Mesenteric fat pad (tissue), 1 donor: ENCODE measurements around the gene UBC. TPM values are rescaled to one million over a fixed set of nuclear protein-coding genes. Genes with fewer than 3 reads are reported as not detected.
A peak's percentile ranks its signal among the peaks of the same experiment; 100 is the strongest.

ENCODE experiments used
- DNase-seq: peaks from one replicate; pipeline ENCODE4 v3.0.0-alpha.2; 2020; ENCODE audit warnings: low spot score
- long read RNA-seq: library from polyadenylated mRNA; unstranded; transcript quantifications from one replicate; pipeline ENCODE4 v2.0.0, GENCODE V29; 2020
- total RNA-seq: library from RNA; stranded (reverse); fragmentation: NEBNext Ultra II Directional; extraction: Animal tissue kit (Norgen Biotek cat#: 25700); gene quantifications from one replicate; pipeline ENCODE4 v1.2.1, GENCODE V29; 2021
- donor health status: DM: yes; HTN: yes; CAD: no.

UBC gene
- total RNA-seq = 1,241 TPM
- long read RNA-seq, transcript UBC-201 (2 exons, 2,688 nt) = major isoform, 1,393 of 1,783 reads
- long read RNA-seq, transcript UBC-204 (2 exons, 624 nt) = minor isoform, 7 of 1,783 reads
- long read RNA-seq, transcript UBC-205 (1 exons, 3,745 nt) = minor isoform, 355 of 1,783 reads
- long read RNA-seq, partial matches to known transcripts = 0 of 1,783 reads
- long read RNA-seq, other reads (novel, unspliced or antisense) = 25 of 1,783 reads

- DNase-seq = peak; percentile 98
Observed at GRCh38 chr12:124914392-124915238, at the start of gene UBC. TSS of gene UBC (minus strand) at chr12:124914650. CDS start at chr12:124913771, 879 bp downstream.

- DNase-seq = no peak
Observed at GRCh38 chr12:124963211-124963610, 48.8 kb upstream of the UBC start.

GRCh38 chr12:124961055-124961454 lies 46.6 kb upstream of the UBC start:
- DNase-seq = no peak

GRCh38 chr12:124956571-124956970 lies 42.1 kb upstream of the UBC start:
- DNase-seq = no peak

GRCh38 chr12:124954771-124955170 lies 40.3 kb upstream of the UBC start:
- no peak for DNase-seq

GRCh38 chr12:124953689-124954405 lies 39.4 kb upstream of the UBC start:
- DNase-seq = no peak

GRCh38 chr12:124952801-124953200 lies 38.4 kb upstream of the UBC start:
- no peak for DNase-seq

GRCh38 chr12:124952295-124952694 lies 37.8 kb upstream of the UBC start:
- DNase-seq = no peak

- DNase-seq = no peak
Observed at GRCh38 chr12:124949779-124950728, 35.6 kb upstream of the UBC start.

GRCh38 chr12:124949066-124949465 lies 34.6 kb upstream of the UBC start:
- DNase-seq = no peak

- no peak for DNase-seq
Observed at GRCh38 chr12:124947561-124948398, 33.3 kb upstream of the UBC start.

- no peak for DNase-seq
Observed at GRCh38 chr12:124947013-124947412, 32.6 kb upstream of the UBC start.

- no peak for DNase-seq
Observed at GRCh38 chr12:124946447-124946793, 32.0 kb upstream of the UBC start.

GRCh38 chr12:124941170-124941527 lies 26.7 kb upstream of the UBC start:
- DNase-seq = no peak

- DNase-seq = peak; percentile 95
Observed at GRCh38 chr12:124940393-124941169, 26.1 kb upstream of the UBC start.

GRCh38 chr12:124940143-124940392 lies 25.6 kb upstream of the UBC start:
- no peak for DNase-seq

GRCh38 chr12:124939421-124940142 lies 25.1 kb upstream of the UBC start:
- peak; percentile 92 for DNase-seq

- no peak for DNase-seq
Observed at GRCh38 chr12:124939079-124939420, 24.6 kb upstream of the UBC start.

- no peak for DNase-seq
Observed at GRCh38 chr12:124938587-124938986, 24.1 kb upstream of the UBC start.
